ENCODE results near the gene TMEM38B.
A peak's percentile ranks its signal among the peaks of the same experiment; 100 is the strongest.
"Not testable (repeated sequence)": the region's sequence is repeated elsewhere in the genome, so short reads cannot be mapped to it uniquely, and the experiment has no call there.

TMEM38B gene

DNA sequence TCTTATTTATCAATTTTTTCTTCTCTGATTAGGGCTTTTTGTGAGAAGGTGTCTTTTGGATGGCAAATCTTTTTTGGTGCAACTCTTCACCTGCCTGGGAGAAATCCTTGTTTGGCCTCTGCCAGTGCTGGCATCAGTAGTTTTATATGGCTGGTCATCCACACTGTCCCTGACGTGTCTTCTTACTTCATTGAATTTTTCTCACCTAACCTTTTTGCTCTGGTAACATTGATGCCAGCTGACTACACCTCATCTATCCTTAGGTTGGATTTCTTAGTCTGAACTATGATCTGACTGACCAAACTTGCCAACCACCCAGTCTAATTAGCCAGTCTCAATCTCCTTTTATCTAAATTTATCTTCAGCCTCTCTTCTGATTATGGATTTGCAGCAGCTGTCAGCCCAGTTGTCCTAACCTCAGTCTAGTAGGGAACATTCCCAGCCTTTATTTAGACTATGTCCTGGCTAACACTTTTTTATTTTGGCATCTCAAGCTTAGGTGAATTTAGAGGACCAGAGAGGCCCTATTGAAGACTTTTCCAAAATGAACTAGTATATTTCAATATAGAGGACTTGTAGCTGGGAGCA is 10.6 kb upstream of the TMEM38B start:
- FAIRE-seq (no peak), DNase-seq (ENCODE audit: insufficient read length) (no peak)
- TF ChIP-seq TAF1 (IDR thresholded peaks at IDR 0.05; ENCODE audit: borderline replicate concordance, low read depth, low read length) (no peak), POLR2AphosphoS5 (IDR thresholded peaks at IDR 0.05; ENCODE audit: low read depth, low read length) (no peak), POLR2A (IDR thresholded peaks at IDR 0.05; ENCODE audit: low read depth, low read length) (no peak)

DNA sequence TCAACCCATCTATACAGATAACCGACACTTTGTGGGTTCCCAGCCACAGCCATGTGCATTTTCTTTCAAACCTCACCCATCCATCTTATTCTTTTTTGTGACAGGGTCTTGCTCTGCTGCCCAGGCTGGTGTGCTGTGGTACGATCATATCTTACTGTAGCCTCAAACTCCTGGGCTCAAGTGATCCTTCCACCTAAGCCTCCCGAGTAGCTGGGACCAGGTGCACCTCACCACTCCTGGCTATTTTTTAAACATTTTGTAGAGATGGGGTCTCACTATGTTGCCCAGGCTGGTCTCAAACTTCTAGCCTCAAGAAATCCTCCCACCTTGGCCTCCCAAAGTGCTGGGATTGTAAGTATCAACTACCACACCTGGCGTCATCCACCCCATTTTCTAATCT is 7.4 kb upstream of the TMEM38B start:
- TF ChIP-seq POLR2A (IDR thresholded peaks at IDR 0.05; ENCODE audit: low read depth, low read length) (no peak), POLR2AphosphoS5 (IDR thresholded peaks at IDR 0.05; ENCODE audit: low read depth, low read length) (no peak), TAF1 (IDR thresholded peaks at IDR 0.05; ENCODE audit: borderline replicate concordance, low read depth, low read length) (no peak)
- FAIRE-seq, result no peak
- no peak for DNase-seq (ENCODE audit: insufficient read length)

DNA sequence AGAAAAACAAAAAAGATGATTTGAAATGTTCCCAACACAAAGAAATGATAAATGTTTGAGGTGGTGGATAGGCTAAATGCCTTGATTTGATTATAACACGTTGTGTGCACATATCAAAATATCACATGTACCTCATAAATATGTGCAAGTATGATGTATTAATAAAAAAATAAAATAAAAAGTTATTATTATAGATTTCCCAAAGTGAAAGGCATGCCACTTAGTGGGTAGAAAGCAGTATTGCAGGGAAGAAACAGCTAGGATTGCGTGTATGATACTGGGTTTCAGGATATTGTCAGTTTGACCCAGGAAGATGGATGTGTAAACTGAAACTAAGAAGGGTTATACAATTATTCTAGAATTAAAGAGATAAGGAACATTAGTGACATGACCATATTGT is 3.6 kb upstream of the TMEM38B start:
- no peak for FAIRE-seq
- TF ChIP-seq POLR2AphosphoS5 (IDR thresholded peaks at IDR 0.05; ENCODE audit: low read depth, low read length), result no peak
- TF ChIP-seq TAF1 (IDR thresholded peaks at IDR 0.05; ENCODE audit: borderline replicate concordance, low read depth, low read length), result no peak
- TF ChIP-seq POLR2A (IDR thresholded peaks at IDR 0.05; ENCODE audit: low read depth, low read length), result no peak
- no peak for DNase-seq (ENCODE audit: insufficient read length)

DNA sequence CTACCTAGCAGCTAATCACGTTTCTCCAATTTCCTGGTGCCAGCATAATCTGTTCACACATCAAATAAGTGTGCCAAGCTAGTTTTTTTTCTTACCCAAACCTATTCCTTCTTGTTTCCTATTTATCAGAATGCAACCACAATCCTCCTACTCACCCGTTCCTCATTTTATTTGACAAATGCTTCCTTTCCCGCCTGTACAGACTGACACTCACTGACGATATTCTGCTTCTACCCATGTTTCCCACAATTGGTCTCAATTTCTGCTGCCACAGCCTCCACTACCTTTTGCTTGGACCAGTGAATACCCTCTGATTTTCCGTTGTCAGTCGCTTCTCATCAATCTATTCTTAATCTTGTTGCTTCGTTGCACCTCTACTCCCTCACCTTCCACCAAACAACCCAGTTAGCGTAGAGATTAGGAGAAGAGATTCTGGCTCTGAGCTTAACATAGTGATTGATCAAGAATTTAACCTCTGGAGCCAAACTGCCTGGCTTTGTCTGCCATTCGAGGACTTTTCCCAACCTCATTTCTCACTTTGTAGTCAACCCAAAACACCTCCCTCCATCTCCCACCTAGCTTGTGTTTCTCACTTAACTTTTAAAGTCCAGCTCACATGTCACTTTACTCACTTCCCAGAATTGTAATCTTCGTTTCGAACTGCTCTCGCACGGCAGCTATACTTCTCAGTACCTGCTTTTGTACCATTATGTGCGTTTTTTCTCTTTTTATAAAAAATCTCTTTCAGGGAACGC is 729 bp upstream of the TMEM38B start:
- FAIRE-seq, result peak; percentile 73
- no peak for DNase-seq (ENCODE audit: insufficient read length)
- TF ChIP-seq POLR2A (IDR thresholded peaks at IDR 0.05; ENCODE audit: low read depth, low read length), result no peak
- TF ChIP-seq TAF1 (IDR thresholded peaks at IDR 0.05; ENCODE audit: borderline replicate concordance, low read depth, low read length), result no peak
- TF ChIP-seq POLR2AphosphoS5 (IDR thresholded peaks at IDR 0.05; ENCODE audit: low read depth, low read length), result no peak

DNA sequence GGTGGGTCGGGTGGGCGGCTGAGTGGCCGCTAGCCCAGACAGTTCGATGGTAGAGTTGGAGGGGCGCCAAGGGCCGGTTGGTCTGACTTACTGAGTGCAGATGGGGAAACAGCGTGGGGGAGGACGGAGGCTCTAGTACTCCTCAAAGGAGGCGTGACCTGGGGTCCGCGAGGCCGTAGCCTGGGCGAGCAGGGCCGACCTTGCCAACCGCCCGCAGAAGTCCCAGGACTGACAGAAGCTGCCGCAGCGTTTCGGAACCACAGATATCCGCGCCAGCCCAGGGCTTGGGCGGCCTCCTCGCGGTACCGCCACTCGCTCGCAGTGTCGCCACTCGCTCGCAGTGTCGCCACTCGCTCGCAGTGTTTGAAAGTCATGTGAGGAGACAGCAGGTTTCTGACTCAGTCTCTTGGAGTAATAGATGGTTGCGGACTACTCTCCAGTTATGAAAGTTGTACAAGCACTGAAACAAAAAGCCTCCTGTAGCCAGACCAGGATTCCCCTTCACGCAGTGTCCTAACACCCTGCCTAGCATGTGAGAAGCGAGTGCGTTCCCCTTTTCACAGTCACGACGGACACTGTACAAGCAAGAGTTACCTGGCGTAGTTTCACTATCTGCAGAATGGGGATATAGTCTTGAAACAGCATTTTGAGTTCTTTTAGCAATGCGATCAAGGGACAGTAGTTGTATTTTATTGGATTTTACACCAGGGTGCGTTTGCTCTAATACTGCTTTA is 674 bp downstream of the TMEM38B start:
- FAIRE-seq (peak; percentile 90), DNase-seq (ENCODE audit: insufficient read length) (peak; percentile 45)
- TF ChIP-seq POLR2A (IDR thresholded peaks at IDR 0.05; ENCODE audit: low read depth, low read length), result no peak
- no peak for TF ChIP-seq POLR2AphosphoS5 (IDR thresholded peaks at IDR 0.05; ENCODE audit: low read depth, low read length)
- TF ChIP-seq TAF1 (IDR thresholded peaks at IDR 0.05; ENCODE audit: borderline replicate concordance, low read depth, low read length), result no peak

DNA sequence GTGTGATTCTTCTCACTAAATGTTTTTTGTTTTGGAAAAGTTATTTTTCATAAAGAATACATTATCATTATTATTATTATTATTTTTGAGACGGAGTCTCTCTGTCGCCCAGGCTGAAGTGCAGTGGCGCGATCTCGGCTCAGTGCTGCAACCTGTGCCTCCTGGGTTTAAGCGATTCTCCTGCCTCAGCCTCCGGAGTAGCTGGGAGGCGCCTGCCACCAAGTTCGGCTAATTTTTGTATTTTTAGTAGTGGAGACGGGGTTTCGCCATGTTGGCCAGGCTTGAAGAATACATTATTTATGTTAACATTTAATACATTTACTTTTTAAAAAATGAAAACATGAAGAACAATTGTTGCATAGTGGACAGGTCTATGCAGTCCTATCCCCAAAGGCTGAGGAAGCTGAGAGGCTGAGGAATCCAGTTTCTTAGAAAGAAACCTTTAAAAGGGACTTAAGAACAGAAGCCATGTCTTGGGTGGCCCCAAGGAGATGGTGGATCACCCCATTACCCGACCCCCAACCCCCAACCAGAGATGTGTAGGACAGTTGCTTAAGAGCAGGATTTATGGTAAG is 2.0 kb downstream of the TMEM38B start:
- TF ChIP-seq TAF1 (IDR thresholded peaks at IDR 0.05; ENCODE audit: borderline replicate concordance, low read depth, low read length), result no peak
- TF ChIP-seq POLR2A (IDR thresholded peaks at IDR 0.05; ENCODE audit: low read depth, low read length), result no peak
- TF ChIP-seq POLR2AphosphoS5 (IDR thresholded peaks at IDR 0.05; ENCODE audit: low read depth, low read length), result no peak
- DNase-seq (ENCODE audit: insufficient read length) (no peak), FAIRE-seq (no peak)

DNA sequence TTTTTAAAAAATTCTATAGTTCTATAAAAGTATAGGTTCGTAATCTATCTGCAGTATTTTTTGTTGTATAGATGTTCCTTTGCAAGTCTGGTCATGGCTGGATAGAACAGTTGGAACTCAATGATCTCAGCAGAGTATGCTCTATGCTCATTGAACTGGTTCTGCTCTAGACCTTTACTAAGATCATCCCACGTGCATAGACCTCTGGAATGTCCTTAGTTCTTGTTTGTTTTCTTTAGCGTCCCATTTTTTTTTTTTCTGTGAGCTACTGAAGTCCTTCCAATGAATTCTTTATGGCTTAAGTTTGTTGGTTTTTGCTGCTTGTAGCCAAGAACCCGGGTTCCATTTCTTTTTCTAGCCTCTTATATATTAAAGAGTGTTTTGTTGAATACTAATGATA is 3.5 kb downstream of the TMEM38B start:
- TF ChIP-seq POLR2A (IDR thresholded peaks at IDR 0.05; ENCODE audit: low read depth, low read length), result no peak
- no peak for TF ChIP-seq TAF1 (IDR thresholded peaks at IDR 0.05; ENCODE audit: borderline replicate concordance, low read depth, low read length)
- no peak for TF ChIP-seq POLR2AphosphoS5 (IDR thresholded peaks at IDR 0.05; ENCODE audit: low read depth, low read length)
- FAIRE-seq, result no peak
- DNase-seq (ENCODE audit: insufficient read length), result no peak

DNA sequence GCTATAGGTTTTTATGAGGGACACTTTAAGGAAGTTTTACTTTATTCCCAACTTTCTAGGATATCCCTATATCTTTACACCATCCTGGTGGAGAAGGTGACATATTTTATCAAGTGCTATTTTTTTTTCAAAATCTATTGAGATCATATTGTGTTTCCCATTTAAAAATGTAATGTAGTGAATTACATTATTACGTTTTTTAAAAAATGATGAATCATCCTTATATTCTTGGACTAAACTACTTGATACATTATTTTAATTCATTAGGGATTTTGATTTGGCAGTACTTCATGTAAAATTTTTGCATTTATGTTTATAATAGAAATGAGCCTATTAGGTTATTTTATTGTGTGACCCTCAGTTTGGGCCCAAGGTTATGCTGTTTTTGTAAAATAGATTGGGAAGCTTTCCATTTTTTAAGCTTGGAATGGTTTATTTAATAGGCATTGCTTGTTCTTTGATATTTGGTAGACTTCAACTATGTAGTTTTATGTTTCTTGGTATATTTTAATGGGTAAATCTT is 4.1 kb downstream of the TMEM38B start:
- DNase-seq (ENCODE audit: insufficient read length) (no peak), FAIRE-seq (no peak)
- TF ChIP-seq POLR2A (IDR thresholded peaks at IDR 0.05; ENCODE audit: low read depth, low read length) (no peak), TAF1 (IDR thresholded peaks at IDR 0.05; ENCODE audit: borderline replicate concordance, low read depth, low read length) (no peak), POLR2AphosphoS5 (IDR thresholded peaks at IDR 0.05; ENCODE audit: low read depth, low read length) (no peak)

DNA sequence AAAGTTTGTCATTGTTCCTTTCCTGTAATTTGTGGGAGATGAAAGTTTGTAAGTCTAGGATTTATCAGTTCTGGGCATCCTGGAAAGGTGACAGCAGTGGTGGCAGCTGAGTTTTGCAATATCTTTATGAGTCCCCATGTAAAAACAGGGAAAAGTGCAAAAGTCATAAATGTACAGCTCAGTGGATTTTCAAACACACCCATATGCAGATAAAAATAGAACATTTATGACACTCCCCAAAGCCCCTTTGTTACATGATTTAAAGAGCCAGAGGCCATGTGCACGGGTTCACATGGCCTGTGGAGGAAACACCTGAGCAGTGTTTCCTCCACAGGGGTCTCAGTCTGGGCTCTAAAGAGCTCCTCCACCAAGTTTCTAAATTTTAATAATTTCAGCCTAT is 6.3 kb downstream of the TMEM38B start:
- FAIRE-seq, result no peak
- no peak for TF ChIP-seq POLR2AphosphoS5 (IDR thresholded peaks at IDR 0.05; ENCODE audit: low read depth, low read length)
- TF ChIP-seq POLR2A (IDR thresholded peaks at IDR 0.05; ENCODE audit: low read depth, low read length), result no peak
- no peak for TF ChIP-seq TAF1 (IDR thresholded peaks at IDR 0.05; ENCODE audit: borderline replicate concordance, low read depth, low read length)
- no peak for DNase-seq (ENCODE audit: insufficient read length)

DNA sequence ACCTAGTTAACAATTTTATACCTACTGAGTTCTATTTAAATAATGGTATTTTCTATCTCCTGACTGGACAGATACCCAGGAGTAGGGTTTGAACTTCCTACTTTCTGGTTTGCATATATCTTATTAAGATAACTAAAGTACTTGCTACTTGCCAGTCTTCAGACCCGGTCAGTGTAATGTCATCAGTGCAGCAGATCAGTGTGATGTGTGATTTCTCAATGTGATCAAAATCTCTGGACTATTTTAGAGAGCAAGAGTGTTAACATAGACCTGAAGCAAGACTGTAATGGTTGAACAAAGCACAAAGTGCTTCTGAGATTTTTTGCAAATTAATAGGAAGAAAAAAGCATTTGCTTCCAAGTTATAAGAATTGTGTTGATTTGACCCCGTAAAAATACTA is 6.8 kb downstream of the TMEM38B start:
- TF ChIP-seq TAF1 (IDR thresholded peaks at IDR 0.05; ENCODE audit: borderline replicate concordance, low read depth, low read length) (no peak), POLR2AphosphoS5 (IDR thresholded peaks at IDR 0.05; ENCODE audit: low read depth, low read length) (no peak), POLR2A (IDR thresholded peaks at IDR 0.05; ENCODE audit: low read depth, low read length) (no peak)
- FAIRE-seq, result no peak
- DNase-seq (ENCODE audit: insufficient read length), result no peak

DNA sequence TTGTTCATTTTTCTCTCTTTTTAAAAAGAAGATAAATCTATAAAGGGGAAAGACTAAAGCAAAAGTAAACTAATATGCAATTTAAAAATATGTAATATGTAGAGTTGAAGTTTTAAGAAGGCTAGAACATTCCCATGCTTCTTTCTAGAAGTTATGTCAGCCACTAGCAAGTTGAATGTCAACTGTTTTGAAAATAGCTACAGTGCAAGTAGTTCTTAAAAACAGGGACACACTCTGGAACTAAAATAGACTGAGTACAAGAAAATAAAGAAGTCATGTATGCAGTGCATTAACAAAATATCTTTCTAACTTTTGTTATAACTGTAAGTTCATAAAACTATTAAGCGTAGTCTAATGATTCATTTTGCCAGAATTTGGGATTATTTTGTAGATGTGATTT is 7.9 kb downstream of the TMEM38B start:
- no peak for FAIRE-seq
- DNase-seq (ENCODE audit: insufficient read length), result no peak
- TF ChIP-seq POLR2AphosphoS5 (IDR thresholded peaks at IDR 0.05; ENCODE audit: low read depth, low read length), result no peak
- no peak for TF ChIP-seq TAF1 (IDR thresholded peaks at IDR 0.05; ENCODE audit: borderline replicate concordance, low read depth, low read length)
- TF ChIP-seq POLR2A (IDR thresholded peaks at IDR 0.05; ENCODE audit: low read depth, low read length), result no peak

DNA sequence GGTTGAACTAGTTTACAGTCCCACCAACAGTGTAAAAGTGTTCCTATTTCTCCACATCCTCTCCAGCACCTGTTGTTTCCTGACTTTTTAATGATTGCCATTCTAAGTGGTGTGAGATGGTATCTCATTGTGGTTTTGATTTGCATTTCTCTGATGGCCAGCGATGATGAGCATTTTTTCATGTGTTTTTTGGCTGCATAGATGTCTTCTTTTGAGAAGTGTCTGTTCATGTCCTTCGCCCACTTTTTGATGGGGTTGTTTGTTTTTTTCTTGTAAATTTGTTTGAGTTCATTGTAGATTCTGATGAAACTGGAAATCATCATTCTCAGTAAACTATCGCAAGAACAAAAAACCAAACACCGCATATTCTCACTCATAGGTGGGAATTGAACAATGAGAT is 9.3 kb downstream of the TMEM38B start:
- DNase-seq (ENCODE audit: insufficient read length); FAIRE-seq: not testable (repeated sequence)

Data from GM12892 (cell line).